ENCODE data around the gene ANO9.
A peak's percentile ranks its signal among the peaks of the same experiment; 100 is the strongest.
"Not testable (repeated sequence)": the region's sequence is repeated elsewhere in the genome, so short reads cannot be mapped to it uniquely, and the experiment has no call there.

ANO9 gene

GRCh38 chr11:399731-400211 lies 42.0 kb downstream of the ANO9 start:
- DNase-seq = no peak

- no peak for DNase-seq
These were observed 43.0 kb downstream of the ANO9 start for GRCh38 chr11:398826-399225.

- DNase-seq = peak; percentile 89 to 94
These were observed 44.8 kb downstream of the ANO9 start for GRCh38 chr11:396948-397548.

- peak; percentile 39 to 74 for DNase-seq
These were observed 45.3 kb downstream of the ANO9 start for GRCh38 chr11:396511-396947.

GRCh38 chr11:395866-396265 lies 45.9 kb downstream of the ANO9 start:
- no peak for DNase-seq

GRCh38 chr11:394858-395655 lies 46.8 kb downstream of the ANO9 start:
- no peak for DNase-seq

GRCh38 chr11:394034-394857 lies 47.6 kb downstream of the ANO9 start, which contains the start of gene PKP3:
Gene PKP3 (plus strand): TSS chr11:394209. CDS start chr11:394293, 84 bp downstream.
- no peak for DNase-seq

- no peak for DNase-seq
These were observed 48.4 kb downstream of the ANO9 start for GRCh38 chr11:393219-394033.

GRCh38 chr11:392102-392777 lies 49.6 kb downstream of the ANO9 start:
- no peak for DNase-seq

- no peak for DNase-seq
These were observed 50.4 kb downstream of the ANO9 start for GRCh38 chr11:391117-392017.

- DNase-seq = peak; percentile 70 to 83
These were observed 51.6 kb downstream of the ANO9 start for GRCh38 chr11:390175-390574.

GRCh38 chr11:389369-389768 lies 52.4 kb downstream of the ANO9 start:
- DNase-seq = not testable (repeated sequence)

GRCh38 chr11:387193-387793 lies 54.5 kb downstream of the ANO9 start:
- no peak for DNase-seq

GRCh38 chr11:386483-386882 lies 55.3 kb downstream of the ANO9 start:
- DNase-seq = no peak

GRCh38 chr11:385594-386351 lies 56.0 kb downstream of the ANO9 start:
- DNase-seq = no peak

GRCh38 chr11:384511-384910 lies 57.3 kb downstream of the ANO9 start:
- DNase-seq = no peak

- no peak for DNase-seq
These were observed 58.4 kb downstream of the ANO9 start for GRCh38 chr11:383431-383830.

GRCh38 chr11:382081-382629 lies 59.7 kb downstream of the ANO9 start:
- DNase-seq = no peak

GRCh38 chr11:381501-382072 lies 60.2 kb downstream of the ANO9 start:
- DNase-seq = no peak

Measured in NCI-H1930 (cell line).